ENCODE results near the gene LRRFIP2. TPM values are rescaled to one million over a fixed set of nuclear protein-coding genes. Genes with fewer than 3 reads are reported as not detected.

The LRRFIP2 gene
- total and polyA plus RNA-seq, 2 donors from 2014 or later: 26.1 to 61.4 TPM

DNA sequence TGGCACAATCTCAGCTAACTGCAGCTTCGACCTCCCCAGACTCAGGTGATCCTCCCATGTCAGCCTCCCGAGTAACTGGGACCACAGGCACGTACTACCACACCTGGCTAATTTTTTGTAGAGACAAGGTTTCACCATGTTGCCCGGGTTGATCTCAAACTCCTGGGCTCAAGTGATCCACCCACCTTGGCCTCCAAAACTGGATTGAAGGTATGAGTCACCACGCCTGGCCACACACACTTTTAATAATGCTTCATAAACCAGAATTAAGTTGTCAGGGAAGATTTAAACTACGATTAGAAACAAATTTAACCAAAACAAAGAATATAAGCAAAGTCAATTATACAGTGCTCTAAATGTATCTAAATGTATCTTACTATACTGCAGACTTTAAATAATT, 87.5 kb downstream of the LRRFIP2 start:
- DNase-seq (no peak), FAIRE-seq (no peak)
- Histone ChIP-seq H3K36me3 (ENCODE audit: control insufficient read depth in 2 of 3, insufficient read depth in 3 of 3, low read length in 3 of 3) (peaks cover 0 to 15% (median 7%) of the 10 kb centered on the region in 3 donors), H3K27me3 (ENCODE audit: control insufficient read depth, insufficient read depth, low read length) (no peaks in the 10 kb centered on the region), H3K27ac (ENCODE audit: low read depth in 2 of 2, low read length in 2 of 2) (no peak overlapping the region), H3K9me3 (ENCODE audit: control insufficient read depth in 2 of 3, insufficient read depth in 1 of 3, low read length in 3 of 3) (no peaks in the 10 kb centered on the region), H3K4me3 (ENCODE audit: low read length in 3 of 3) (no peak overlapping the region), H3K9ac (ENCODE audit: low read length in 3 of 3) (no peak overlapping the region), H3K4me1 (ENCODE audit: control insufficient read depth in 2 of 3, insufficient read depth in 2 of 3, low read depth in 1 of 3, low read length in 3 of 3) (no peaks in the 10 kb centered on the region)
- TF ChIP-seq CTCF (IDR thresholded peaks at IDR 0.05; ENCODE audit: borderline replicate concordance, extremely low read depth, insufficient read depth): no peak
- intact Hi-C loops (cut with DNase I): no loop called here

- H3K27me3 ChIP-seq (ENCODE audit: control insufficient read depth, insufficient read depth, low read length): no peaks in the 10 kb centered on the region
- H3K9me3 ChIP-seq (ENCODE audit: control insufficient read depth in 2 of 3, insufficient read depth in 1 of 3, low read length in 3 of 3): no peaks in the 10 kb centered on the region
- no peak overlapping the region for H3K9ac ChIP-seq (ENCODE audit: low read length in 3 of 3)
- TF ChIP-seq CTCF (IDR thresholded peaks at IDR 0.05; ENCODE audit: borderline replicate concordance, extremely low read depth, insufficient read depth): no peak
- DNase-seq: no peak
- no peaks in the 10 kb centered on the region for H3K4me1 ChIP-seq (ENCODE audit: control insufficient read depth in 2 of 3, insufficient read depth in 2 of 3, low read depth in 1 of 3, low read length in 3 of 3)
- H3K4me3 ChIP-seq (ENCODE audit: low read length in 3 of 3): no peak overlapping the region
- intact Hi-C loops (cut with DNase I): no loop called here
- H3K36me3 ChIP-seq (ENCODE audit: control insufficient read depth in 2 of 3, insufficient read depth in 3 of 3, low read length in 3 of 3): peaks cover 0 to 7% (median 5%) of the 10 kb centered on the region in 3 donors
- FAIRE-seq: no peak
- no peak overlapping the region for H3K27ac ChIP-seq (ENCODE audit: low read depth in 2 of 2, low read length in 2 of 2)
These were observed 92.1 kb downstream of the LRRFIP2 start for GRCh38 chr3:37082317-37082716.

DNA sequence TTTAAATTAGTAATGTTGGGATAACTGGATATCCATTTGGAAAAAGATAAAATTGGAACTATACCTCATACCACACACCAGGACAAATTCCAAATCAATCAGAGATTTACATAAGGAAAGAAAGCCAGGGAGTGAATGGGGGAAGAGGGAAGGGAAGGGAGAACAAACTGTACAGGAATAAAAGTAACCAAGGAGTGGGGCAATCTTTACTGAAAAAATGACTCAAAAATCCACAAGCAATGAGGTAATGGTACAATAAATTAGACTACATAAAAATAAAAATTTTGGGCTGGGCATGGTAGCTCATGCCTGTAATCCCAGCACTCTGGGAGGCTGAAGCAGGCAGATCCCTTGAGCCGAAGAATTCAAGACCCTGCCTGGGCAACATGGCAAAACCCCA, 98.4 kb downstream of the LRRFIP2 start:
- Histone ChIP-seq H3K36me3 (ENCODE audit: control insufficient read depth in 2 of 3, insufficient read depth in 3 of 3, low read length in 3 of 3) (peaks cover 2 to 11% (median 7%) of the 10 kb centered on the region in 3 donors), H3K4me3 (ENCODE audit: low read length in 3 of 3) (no peak overlapping the region)
- no peak for DNase-seq

More for the DNA sequence above, 98.4 kb downstream of the LRRFIP2 start:
- intact Hi-C loops (cut with DNase I): no loop called here
- Histone ChIP-seq H3K27ac (ENCODE audit: low read depth in 2 of 2, low read length in 2 of 2) (no peak overlapping the region), H3K9ac (ENCODE audit: low read length in 3 of 3) (no peak overlapping the region), H3K27me3 (ENCODE audit: control insufficient read depth, insufficient read depth, low read length) (no peaks in the 10 kb centered on the region), H3K4me1 (ENCODE audit: control insufficient read depth in 2 of 3, insufficient read depth in 2 of 3, low read depth in 1 of 3, low read length in 3 of 3) (no peaks in the 10 kb centered on the region), H3K9me3 (ENCODE audit: control insufficient read depth in 2 of 3, insufficient read depth in 1 of 3, low read length in 3 of 3) (no peaks in the 10 kb centered on the region)
- FAIRE-seq: no peak
- TF ChIP-seq CTCF (IDR thresholded peaks at IDR 0.05; ENCODE audit: borderline replicate concordance, extremely low read depth, insufficient read depth): no peak
